GM13977 (cell line): ENCODE measurements around the gene SVOPL.

Experiments used
- DNase-seq: peaks from one replicate; pipeline ENCODE4 v3.0.0; 2012; ENCODE audit warnings: low spot score
- CTCF ChIP-seq: IDR thresholded peaks from 2 replicates; pipeline ENCODE4 v1.5.1; 2012; ENCODE audit warnings: mild to moderate bottlenecking, control low read depth; ENCODE audit not compliant: insufficient read depth; ENCODE audit errors: extremely low read depth, missing control alignments
- in situ Hi-C: fragments of 300-500 bp; cut with MboI; formaldehyde crosslinking; loops from one replicate; pipeline ENCODE4 v1.12.0; 2022; ENCODE audit warnings: low sequenced_read_pairs, low pct_unique_long_range_greater_than_20kb, mixed read lengths, inconsistent platforms; ENCODE audit not compliant: unreplicated experiment

Gene SVOPL

GRCh38 chr7:138607216-138608126 is 93.7 kb downstream of the SVOPL start:
- in situ Hi-C loops, result no loop called here

GRCh38 chr7:138606236-138606635 is 94.9 kb downstream of the SVOPL start:
- no peak for DNase-seq
- TF ChIP-seq CTCF, result no peak
- in situ Hi-C loops, result no loop called here

More at GRCh38 chr7:138607216-138608126, 93.7 kb downstream of the SVOPL start:
- no peak for DNase-seq
- no peak for TF ChIP-seq CTCF

- in situ Hi-C loops, result no loop called here
- no peak for TF ChIP-seq CTCF
- DNase-seq, result no peak
Measured at GRCh38 chr7:138603549-138604318, 97.4 kb downstream of the SVOPL start.

- no peak for TF ChIP-seq CTCF
- in situ Hi-C loops, result no loop called here
- DNase-seq, result no peak
Measured at GRCh38 chr7:138602451-138602850, 98.7 kb downstream of the SVOPL start.

GRCh38 chr7:138595454-138595853 is 105.7 kb downstream of the SVOPL start:
- TF ChIP-seq CTCF, result no peak
- DNase-seq, result no peak
- in situ Hi-C loops, result no loop called here

DNA sequence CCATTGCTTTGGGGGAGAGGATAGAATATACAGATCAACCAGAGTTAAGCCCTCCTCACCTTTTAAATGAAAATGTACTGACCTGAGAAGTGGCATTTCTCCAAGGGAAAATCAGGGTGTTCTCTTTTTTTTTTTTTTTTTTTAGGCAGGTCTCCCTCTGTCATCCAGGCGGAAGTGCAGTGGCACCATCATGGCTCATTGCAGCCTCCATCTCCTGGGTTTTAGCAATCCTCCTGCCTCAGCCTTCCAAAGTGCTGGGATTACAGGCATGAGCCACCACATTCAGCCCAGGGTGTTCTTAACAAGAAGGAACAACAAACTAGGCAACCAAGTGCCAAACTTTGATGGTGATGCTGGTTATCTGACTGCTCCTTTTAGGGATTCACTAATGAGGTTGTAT is 111.0 kb downstream of the SVOPL start:
- no peak for TF ChIP-seq CTCF
- in situ Hi-C loops, result no loop called here
- DNase-seq, result no peak
